CD4-positive, alpha-beta T cell (primary cell): ENCODE data around the gene PILRA. TPM values are rescaled to one million over a fixed set of nuclear protein-coding genes. Genes with fewer than 3 reads are reported as not detected.

Source experiments
- ATAC-seq: fragments of 200-7000 bp; cut with Tn5 transposase; one replicate; pipeline ENCODE4 v1.10.0; 2022; ENCODE audit warnings: mild to moderate bottlenecking; ENCODE audit not compliant: poor library complexity
- CTCF ChIA-PET: fragments of 350-600 bp; sonication (Branson Sonifier 250); formaldehyde crosslinking; loops from one replicate; lab custom pipeline; 2021; ENCODE audit warnings: antibody characterized with exemption, inconsistent platforms; lab: Charles Lee
- POLR2A ChIA-PET: fragments of 350-600 bp; sonication (Branson Sonifier 250); formaldehyde crosslinking; loops from one replicate; lab custom pipeline; 2021; ENCODE audit warnings: antibody characterized with exemption, inconsistent platforms; lab: Charles Lee
- DNase-seq, 14 experiments: peaks; one replicate each; pipeline ENCODE4 v3.0.0-alpha.2; 2013 to 2020; ENCODE audit warnings: mixed read lengths in 2 of 14
- H3K27ac ChIP-seq, 2 donors: one replicate each; pipeline versions ENCODE4 v1.5.1 to v1.7.0; 2013; ENCODE audit warnings: low read length in 2 of 2, low read depth in 1 of 2, mild to moderate bottlenecking in 1 of 2
- H3K27me3 ChIP-seq, 2 experiments: 1 replicate in 1 of 2; 2 replicates in 1 of 2; pipeline versions ENCODE4 v1.6.1 to v1.7.0; 2013; ENCODE audit warnings: low read length in 2 of 2, control low read depth in 1 of 2, mild to moderate bottlenecking in 1 of 2, moderate library complexity in 1 of 2; ENCODE audit not compliant: insufficient read depth in 2 of 2, control insufficient read depth in 1 of 2
- H3K36me3 ChIP-seq: one replicate; pipeline ENCODE4 v1.6.1; 2013; ENCODE audit warnings: low read length, control low read depth; ENCODE audit not compliant: insufficient read depth
- H3K4me1 ChIP-seq: one replicate; pipeline ENCODE4 v1.6.1; 2013; ENCODE audit warnings: low read length, control low read depth; ENCODE audit not compliant: insufficient read depth
- H3K4me3 ChIP-seq: one replicate; pipeline ENCODE4 v1.5.1; 2013; ENCODE audit warnings: mild to moderate bottlenecking, low read length, moderate library complexity
- H3K9me3 ChIP-seq, 2 experiments: 1 replicate in 1 of 2; 2 replicates in 1 of 2; pipeline versions ENCODE4 v1.6.1 to v1.7.0; 2013; ENCODE audit warnings: low read length in 2 of 2, mild to moderate bottlenecking in 2 of 2, control low read depth in 1 of 2, moderate library complexity in 1 of 2; ENCODE audit not compliant: control insufficient read depth in 1 of 2, insufficient read depth in 1 of 2
- H3K27ac Mint-ChIP-seq: one replicate; pipeline ENCODE4 v1.8.0; 2020; ENCODE audit warnings: mixed read lengths
- H3K27me3 Mint-ChIP-seq: one replicate; pipeline ENCODE4 v1.8.0; 2021; ENCODE audit warnings: mixed read lengths
- H3K36me3 Mint-ChIP-seq: one replicate; pipeline ENCODE4 v1.8.0; 2021; ENCODE audit warnings: low read depth, mixed read lengths
- H3K4me1 Mint-ChIP-seq: one replicate; pipeline ENCODE4 v1.8.0; 2021; ENCODE audit warnings: low read depth, mixed read lengths
- H3K4me3 Mint-ChIP-seq: one replicate; pipeline ENCODE4 v1.8.0; 2020; ENCODE audit warnings: mild to moderate bottlenecking, mixed read lengths
- H3K9me3 Mint-ChIP-seq: one replicate; pipeline ENCODE4 v1.8.0; 2020; ENCODE audit warnings: mixed read lengths
- intact Hi-C, 2 experiments: fragments of 100-400 bp; cut with DNase I in 1 of 2; cut with micrococcal nuclease in 1 of 2; formaldehyde crosslinking; loops; one replicate each; pipeline versions ENCODE4 v1.15.1 to v1.9.0; 2023 to 2025; cut with DNase I, micrococcal nuclease
- total RNA-seq, 174 experiments: library from RNA in 2 of 174; stranded (reverse) in 2 of 174; gene quantifications; one replicate each; pipeline ENCODE4 v1.2.3 and lab custom pipeline; 2021 to 2026
- TF ChIP-seq, protein P1 (sequence below): fragments of 200-600 bp; IDR thresholded peaks from one replicate; pipeline ENCODE4 v1.8.0; 2022; ENCODE audit warnings: antibody characterized with exemption, mild to moderate bottlenecking

The PILRA gene
- total RNA-seq, 2 experiments from 2014 or later: 4.6 to 5.3 TPM

DNA sequence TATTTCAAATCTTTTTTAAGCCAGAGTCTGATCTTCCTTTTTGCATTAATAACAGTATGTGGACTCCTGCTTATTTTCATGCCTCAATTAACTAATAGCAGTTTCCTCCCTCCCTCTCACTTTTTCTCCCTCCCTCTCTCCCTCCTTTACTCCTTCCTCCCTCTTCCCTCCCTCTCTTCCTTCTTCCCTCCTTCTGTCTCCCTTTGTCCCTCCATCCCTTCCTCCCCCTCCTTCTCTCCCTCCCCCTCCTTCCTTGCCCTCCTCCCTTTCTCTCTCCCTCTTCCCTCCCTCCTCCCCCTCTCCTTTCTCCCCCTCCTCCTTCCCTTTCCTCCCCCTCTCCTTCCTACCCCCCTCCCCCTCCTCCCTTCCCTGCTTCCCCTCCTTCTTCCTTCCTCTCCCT is 53.2 kb downstream of the PILRA start:
- Mint-ChIP-seq H3K9me3 (no peaks in the 10 kb centered on the region), H3K27me3 (peaks cover 11% of the 10 kb centered on the region), H3K4me3 (no peak overlapping the region), H3K27ac (no peak overlapping the region), H3K36me3 (peaks cover 27% of the 10 kb centered on the region), H3K4me1 (peaks cover 22% of the 10 kb centered on the region)
- ChIA-PET CTCF (no interaction called here), POLR2A (interaction anchor here (0.6 kb wide), 1 partner anchor 10 kb away, joined by 4 read pairs; the partner anchor contains the start of gene PPP1R35)
- H3K4me1 ChIP-seq: peaks cover 31% of the 10 kb centered on the region
- no peak overlapping the region for H3K4me3 ChIP-seq
- DNase-seq (no peak), ATAC-seq (no peak)
- TF ChIP-seq, protein P1, sequence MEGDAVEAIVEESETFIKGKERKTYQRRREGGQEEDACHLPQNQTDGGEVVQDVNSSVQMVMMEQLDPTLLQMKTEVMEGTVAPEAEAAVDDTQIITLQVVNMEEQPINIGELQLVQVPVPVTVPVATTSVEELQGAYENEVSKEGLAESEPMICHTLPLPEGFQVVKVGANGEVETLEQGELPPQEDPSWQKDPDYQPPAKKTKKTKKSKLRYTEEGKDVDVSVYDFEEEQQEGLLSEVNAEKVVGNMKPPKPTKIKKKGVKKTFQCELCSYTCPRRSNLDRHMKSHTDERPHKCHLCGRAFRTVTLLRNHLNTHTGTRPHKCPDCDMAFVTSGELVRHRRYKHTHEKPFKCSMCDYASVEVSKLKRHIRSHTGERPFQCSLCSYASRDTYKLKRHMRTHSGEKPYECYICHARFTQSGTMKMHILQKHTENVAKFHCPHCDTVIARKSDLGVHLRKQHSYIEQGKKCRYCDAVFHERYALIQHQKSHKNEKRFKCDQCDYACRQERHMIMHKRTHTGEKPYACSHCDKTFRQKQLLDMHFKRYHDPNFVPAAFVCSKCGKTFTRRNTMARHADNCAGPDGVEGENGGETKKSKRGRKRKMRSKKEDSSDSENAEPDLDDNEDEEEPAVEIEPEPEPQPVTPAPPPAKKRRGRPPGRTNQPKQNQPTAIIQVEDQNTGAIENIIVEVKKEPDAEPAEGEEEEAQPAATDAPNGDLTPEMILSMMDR: no peak
- intact Hi-C loops: loop anchor here in 1 of 2 experiments (5.0 kb wide), 3 partner anchors 79 to 509 kb away; partner anchors contain the start of gene TRIM4
- no peaks in the 10 kb centered on the region for H3K27me3 ChIP-seq
- H3K27ac ChIP-seq: no peak overlapping the region
- peaks cover 3% of the 10 kb centered on the region for H3K36me3 ChIP-seq
- no peaks in the 10 kb centered on the region for H3K9me3 ChIP-seq

GRCh38 chr7:100427762-100428198 is 54.5 kb downstream of the PILRA start:
- Mint-ChIP-seq H3K27ac (peak overlapping the region; percentile 100), H3K4me1 (peaks cover 35% of the 10 kb centered on the region)

GRCh38 chr7:100428199-100428966 is 55.1 kb downstream of the PILRA start, which contains the start of gene ZCWPW1:
ZCWPW1 (minus strand) TSS chr7:100428703; CDS start chr7:100420649, 8,054 bp downstream.
- Mint-ChIP-seq H3K36me3 (peaks cover 46% of the 10 kb centered on the region), H3K4me1 (peaks cover 40% of the 10 kb centered on the region), H3K4me3 (peak within 1 kb of the TSS; percentile 100), H3K27me3 (peaks cover 11% of the 10 kb centered on the region), H3K9me3 (no peaks in the 10 kb centered on the region), H3K27ac (peak within 1 kb of the TSS; percentile 100)
- peak within 1 kb of the TSS; percentile 100 for H3K27ac ChIP-seq
- CTCF ChIA-PET: interaction anchor here (0.8 to 1.1 kb wide), 4 partner anchors 21 to 277 kb away, joined by 3 to 4 read pairs (median 3); partner anchors contain the start of gene POP7
- peak within 1 kb of the TSS; percentile 96 for H3K4me3 ChIP-seq
- DNase-seq (peak; percentile 94 to 99 (median 97)), ATAC-seq (peak; percentile 61)
- H3K27me3 ChIP-seq: no peaks in the 10 kb centered on the region
- POLR2A ChIA-PET: interaction anchor here (0.5 to 3.9 kb wide), 59 partner anchors 8 to 1998 kb away, joined by 3 to 91 read pairs (median 6); partner anchors contain the start of genes AGFG2, AP4M1, BUD31 and CNPY4
- H3K4me1 ChIP-seq: peaks cover 49% of the 10 kb centered on the region
- no peaks in the 10 kb centered on the region for H3K9me3 ChIP-seq
- TF ChIP-seq, protein P1: no peak
- intact Hi-C loops: loop anchor here (1.0 to 5.0 kb wide), 4 partner anchors 8 to 511 kb away; partner anchors contain the start of genes PPP1R35 (in 1 of the 2) and TRIM4 (in 1 of the 2)
- peaks cover 19% of the 10 kb centered on the region for H3K36me3 ChIP-seq

More at GRCh38 chr7:100427762-100428198, 54.5 kb downstream of the PILRA start:
- intact Hi-C loops: loop anchor here (1.0 to 5.0 kb wide), 4 partner anchors 9 to 510 kb away; partner anchors contain the start of genes PPP1R35 (in 1 of the 2) and TRIM4 (in 1 of the 2)
- H3K9me3 Mint-ChIP-seq: no peaks in the 10 kb centered on the region
- peaks cover 40% of the 10 kb centered on the region for H3K36me3 Mint-ChIP-seq
- Histone ChIP-seq H3K27me3 (no peaks in the 10 kb centered on the region), H3K36me3 (peaks cover 12% of the 10 kb centered on the region), H3K27ac (peak overlapping the region; percentile 100), H3K9me3 (no peaks in the 10 kb centered on the region), H3K4me3 (peak overlapping the region; percentile 96), H3K4me1 (peaks cover 42% of the 10 kb centered on the region)
- TF ChIP-seq, protein P1: no peak
- POLR2A ChIA-PET: interaction anchor here (0.7 to 3.9 kb wide), 42 partner anchors 11 to 1020 kb away, joined by 3 to 91 read pairs (median 9); partner anchors contain the start of genes AGFG2, AP4M1, BUD31 and CNPY4
- CTCF ChIA-PET: interaction anchor here (0.8 to 1.1 kb wide), 4 partner anchors 20 to 278 kb away, joined by 3 to 4 read pairs (median 3); partner anchors contain the start of gene POP7
- peak overlapping the region; percentile 100 for H3K4me3 Mint-ChIP-seq
- H3K27me3 Mint-ChIP-seq: peaks cover 11% of the 10 kb centered on the region
- no peak for DNase-seq
- ATAC-seq: no peak
